Retinal pigment epithelial cell (primary cell): ENCODE data around the gene ABCB4.

Experiments used
- DNase-seq: peaks from one replicate; pipeline ENCODE4 v3.0.0-alpha.2; 2010; ENCODE audit warnings: low read depth
- H3K4me3 ChIP-seq: 2 replicates; pipeline ENCODE4 v1.5.1; 2011; ENCODE audit warnings: mild to moderate bottlenecking, low read length, control low read depth, moderate library complexity
- TF ChIP-seq, protein P1 (sequence below): conservative IDR thresholded peaks from 2 replicates; pipeline ENCODE4 v1.5.1; 2011; ENCODE audit warnings: low read depth, low read length, control low read depth, inconsistent platforms

The ABCB4 gene

DNA sequence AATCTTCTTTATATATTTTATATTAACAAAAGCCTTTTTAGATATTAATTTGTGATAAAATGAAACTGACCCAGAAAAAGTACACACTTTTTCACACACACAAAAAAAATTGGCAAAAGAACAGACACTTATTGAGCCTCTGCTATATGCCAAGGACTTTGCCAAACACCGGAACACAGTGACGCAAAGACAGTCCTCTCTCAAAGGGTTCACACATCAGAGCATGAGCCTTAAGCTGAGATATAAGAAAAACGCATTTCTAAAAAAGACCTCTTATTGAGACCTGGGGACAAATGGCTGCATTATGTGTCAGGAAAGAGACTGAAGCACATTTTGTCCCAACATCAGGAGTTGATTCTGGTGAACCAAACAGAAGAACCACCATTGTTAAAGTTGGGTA is 24.0 kb upstream of the ABCB4 start:
- TF ChIP-seq, protein P1, sequence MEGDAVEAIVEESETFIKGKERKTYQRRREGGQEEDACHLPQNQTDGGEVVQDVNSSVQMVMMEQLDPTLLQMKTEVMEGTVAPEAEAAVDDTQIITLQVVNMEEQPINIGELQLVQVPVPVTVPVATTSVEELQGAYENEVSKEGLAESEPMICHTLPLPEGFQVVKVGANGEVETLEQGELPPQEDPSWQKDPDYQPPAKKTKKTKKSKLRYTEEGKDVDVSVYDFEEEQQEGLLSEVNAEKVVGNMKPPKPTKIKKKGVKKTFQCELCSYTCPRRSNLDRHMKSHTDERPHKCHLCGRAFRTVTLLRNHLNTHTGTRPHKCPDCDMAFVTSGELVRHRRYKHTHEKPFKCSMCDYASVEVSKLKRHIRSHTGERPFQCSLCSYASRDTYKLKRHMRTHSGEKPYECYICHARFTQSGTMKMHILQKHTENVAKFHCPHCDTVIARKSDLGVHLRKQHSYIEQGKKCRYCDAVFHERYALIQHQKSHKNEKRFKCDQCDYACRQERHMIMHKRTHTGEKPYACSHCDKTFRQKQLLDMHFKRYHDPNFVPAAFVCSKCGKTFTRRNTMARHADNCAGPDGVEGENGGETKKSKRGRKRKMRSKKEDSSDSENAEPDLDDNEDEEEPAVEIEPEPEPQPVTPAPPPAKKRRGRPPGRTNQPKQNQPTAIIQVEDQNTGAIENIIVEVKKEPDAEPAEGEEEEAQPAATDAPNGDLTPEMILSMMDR = no peak
- no peak for DNase-seq
- H3K4me3 ChIP-seq = no peak overlapping the region

DNA sequence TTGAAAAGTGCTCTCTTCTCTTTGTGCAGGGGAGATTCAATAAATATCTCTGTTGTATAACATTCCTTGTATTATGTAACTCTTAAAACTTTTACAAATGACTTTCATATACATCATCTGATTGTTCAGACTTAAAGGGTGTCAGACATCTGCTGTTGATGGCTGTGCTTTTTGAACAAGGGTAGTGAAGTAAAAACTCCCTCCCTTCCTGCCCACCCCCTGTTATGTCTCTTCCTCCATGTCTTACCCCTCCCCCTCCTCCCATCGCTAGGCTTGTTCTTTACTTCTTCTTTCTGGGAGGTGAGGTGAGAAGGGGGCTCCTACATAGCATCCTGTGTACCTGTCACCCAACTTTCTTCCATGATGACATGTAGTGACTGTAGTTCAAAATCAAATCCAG is 23.4 kb upstream of the ABCB4 start:
- no peak for DNase-seq
- TF ChIP-seq, protein P1 = no peak
- no peak overlapping the region for H3K4me3 ChIP-seq

DNA sequence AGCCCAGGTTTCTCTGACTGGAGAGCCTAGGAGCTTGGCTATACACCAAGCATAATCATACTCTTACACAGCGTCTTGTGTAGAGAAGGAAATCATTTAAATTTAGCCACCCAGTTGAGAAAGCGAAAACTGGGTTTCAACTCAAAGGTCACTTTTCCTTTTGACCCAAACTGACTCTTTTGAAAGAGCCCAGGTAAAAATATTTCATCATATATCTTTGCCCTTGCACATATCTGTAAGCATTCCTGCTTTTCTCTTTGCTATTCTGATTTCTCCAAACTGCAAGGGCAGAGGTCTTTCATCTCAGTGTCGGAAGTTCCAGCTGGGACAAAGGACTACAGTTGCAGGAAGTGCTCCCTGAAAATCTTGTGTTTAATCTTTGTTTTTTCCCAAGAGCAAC is 22.0 kb upstream of the ABCB4 start:
- no peak overlapping the region for H3K4me3 ChIP-seq
- DNase-seq = no peak
- TF ChIP-seq, protein P1 = no peak

DNA sequence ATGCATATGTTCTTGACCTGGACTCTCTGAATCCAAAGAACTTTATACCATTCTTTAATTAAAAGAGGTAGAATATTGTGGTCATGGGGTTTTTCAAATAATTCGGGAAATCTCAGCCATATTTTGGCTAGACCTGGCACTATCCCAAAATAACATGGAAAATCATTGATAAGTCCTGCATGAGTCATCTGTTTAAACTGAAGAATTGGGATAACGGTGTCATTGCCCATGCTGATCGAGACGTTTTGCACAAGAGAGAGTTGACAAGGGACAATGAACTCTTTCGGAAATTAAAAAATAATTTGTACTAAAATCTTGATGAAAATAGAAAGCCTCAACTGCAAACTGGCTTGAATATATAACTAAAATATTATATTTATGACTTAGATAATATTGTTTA is 19.9 kb upstream of the ABCB4 start:
- no peak for DNase-seq
- TF ChIP-seq, protein P1 = no peak
- no peak overlapping the region for H3K4me3 ChIP-seq

DNA sequence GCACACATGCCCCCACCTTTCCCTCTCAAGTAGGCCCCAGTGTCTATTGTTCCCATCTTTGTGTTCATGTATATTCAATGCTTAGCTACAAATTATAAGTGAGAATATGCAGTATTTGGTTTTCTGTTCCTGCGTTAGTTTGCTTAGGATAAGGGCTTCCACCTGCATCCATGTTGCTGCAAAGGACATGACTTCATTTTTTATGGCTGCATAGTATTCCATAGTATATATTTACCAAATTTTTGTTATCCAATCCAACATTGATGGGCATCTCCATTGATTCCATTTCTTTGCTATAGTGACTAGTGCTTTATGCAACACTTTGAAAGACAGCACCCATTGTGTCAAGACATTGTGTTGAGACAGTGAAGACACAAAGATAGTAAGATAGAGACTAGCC is 19.0 kb upstream of the ABCB4 start:
- no peak overlapping the region for H3K4me3 ChIP-seq
- TF ChIP-seq, protein P1 = no peak
- no peak for DNase-seq

DNA sequence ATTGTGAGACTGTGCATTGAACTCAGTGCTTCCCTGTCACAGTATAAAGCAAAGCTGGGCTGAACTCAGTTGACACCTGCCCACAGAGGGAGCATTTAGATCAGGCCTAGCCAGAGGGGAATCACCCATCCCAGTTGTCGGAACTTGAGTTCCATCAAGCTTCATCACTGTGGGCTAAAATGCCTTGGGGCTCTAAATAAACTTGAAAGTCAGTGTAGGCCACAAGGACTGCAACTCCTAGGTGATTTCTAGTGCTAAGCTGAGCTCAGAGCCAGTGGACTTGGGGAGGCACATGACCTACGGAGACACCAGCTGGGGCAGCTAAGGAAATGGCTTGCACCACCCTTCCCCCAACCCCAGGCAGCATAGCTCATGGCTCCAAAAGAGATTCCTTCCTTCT is 7.7 kb upstream of the ABCB4 start:
- TF ChIP-seq, protein P1 = no peak

DNA sequence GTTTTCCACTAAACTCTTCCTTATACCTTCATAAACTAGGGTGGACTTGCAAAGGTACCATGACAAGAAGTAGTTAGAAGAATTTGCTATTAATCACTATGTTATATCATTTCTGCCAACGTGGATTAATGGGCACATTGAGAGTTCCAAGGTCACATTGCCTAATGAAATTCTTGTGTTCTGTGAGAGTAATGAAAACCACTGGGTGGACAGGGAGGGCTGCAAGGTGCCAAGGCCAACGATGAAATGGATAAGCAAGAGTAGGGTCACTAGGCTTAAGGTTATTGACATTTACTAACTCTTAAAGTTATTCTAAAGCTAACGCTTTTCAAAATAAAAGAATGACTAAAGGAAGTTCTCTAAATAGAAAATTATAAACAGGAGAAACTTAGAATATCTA is 6.6 kb upstream of the ABCB4 start:
- TF ChIP-seq, protein P1 = no peak
- DNase-seq = no peak
- no peak overlapping the region for H3K4me3 ChIP-seq

More for the DNA sequence above, 7.7 kb upstream of the ABCB4 start:
- no peak overlapping the region for H3K4me3 ChIP-seq
- DNase-seq = no peak
